GM12892 (cell line): ENCODE data around the gene S100PBP.

Source experiments
- DNase-seq: peaks from one replicate; pipeline ENCODE4 v3.0.0; 2011; ENCODE audit not compliant: insufficient read length
- FAIRE-seq: peaks from 2 replicates; lab custom pipeline; 2011; peaks lifted over from hg19 to GRCh38; lab: Jason Lieb, UNC
- POLR2A ChIP-seq: IDR thresholded peaks from 2 replicates; pipeline ENCODE4 v1.6.1; 2011; ENCODE audit warnings: low read depth, low read length, control low read depth
- POLR2AphosphoS5 ChIP-seq: IDR thresholded peaks from 2 replicates; pipeline ENCODE4 v1.6.1; 2011; ENCODE audit warnings: low read depth, low read length, control low read depth
- TAF1 ChIP-seq: IDR thresholded peaks from 2 replicates; pipeline ENCODE4 v1.6.1; 2011; ENCODE audit warnings: low read depth, mild to moderate bottlenecking, control low read depth, low read length, borderline replicate concordance

The S100PBP gene

GRCh38 chr1:32886004-32886827 is 68.8 kb downstream of the S100PBP start, which contains the start of gene HPCA:
TSS of gene HPCA (plus strand) at chr1:32886491. CDS start at chr1:32888899, 2,408 bp downstream.
- DNase-seq (no peak), FAIRE-seq (no peak)
- no peak for TF ChIP-seq TAF1
- no peak for TF ChIP-seq POLR2AphosphoS5
- TF ChIP-seq POLR2A, result no peak

DNA sequence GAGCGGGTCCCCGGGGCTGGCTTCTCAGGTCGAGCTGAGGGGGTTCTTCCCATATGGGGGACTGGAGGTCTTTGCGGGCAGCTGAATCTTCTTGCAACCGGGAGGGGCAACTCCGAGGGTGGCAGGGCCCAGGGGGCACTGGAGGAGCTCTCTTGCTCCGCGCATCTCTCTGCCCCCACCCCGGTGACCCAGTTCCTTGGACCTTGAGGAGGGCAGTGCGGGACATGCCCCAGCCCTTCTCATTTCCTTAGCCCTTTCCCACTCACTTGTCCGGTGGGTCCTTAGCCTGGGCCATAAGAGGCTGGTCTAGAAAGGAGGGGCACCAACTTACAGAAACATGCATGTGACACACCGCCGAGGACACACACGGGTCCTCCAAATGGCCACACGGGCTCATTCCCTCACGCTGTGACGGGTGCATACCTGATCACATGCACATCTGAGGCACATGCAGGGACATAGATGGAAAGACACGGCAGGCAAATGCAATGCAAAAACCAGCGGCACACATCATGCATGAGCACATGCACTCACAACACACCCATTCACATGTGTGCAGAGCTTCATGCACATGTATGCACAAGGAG is 69.5 kb downstream of the S100PBP start:
- FAIRE-seq, result no peak
- no peak for DNase-seq
- TF ChIP-seq POLR2AphosphoS5 (no peak), POLR2A (no peak), TAF1 (no peak)

GRCh38 chr1:32887623-32888022 is 70.2 kb downstream of the S100PBP start:
- no peak for FAIRE-seq
- TF ChIP-seq POLR2A (no peak), TAF1 (no peak), POLR2AphosphoS5 (no peak)
- no peak for DNase-seq

GRCh38 chr1:32888134-32888533 is 70.7 kb downstream of the S100PBP start:
- FAIRE-seq, result no peak
- no peak for TF ChIP-seq TAF1
- TF ChIP-seq POLR2AphosphoS5, result no peak
- no peak for TF ChIP-seq POLR2A
- DNase-seq, result no peak

DNA sequence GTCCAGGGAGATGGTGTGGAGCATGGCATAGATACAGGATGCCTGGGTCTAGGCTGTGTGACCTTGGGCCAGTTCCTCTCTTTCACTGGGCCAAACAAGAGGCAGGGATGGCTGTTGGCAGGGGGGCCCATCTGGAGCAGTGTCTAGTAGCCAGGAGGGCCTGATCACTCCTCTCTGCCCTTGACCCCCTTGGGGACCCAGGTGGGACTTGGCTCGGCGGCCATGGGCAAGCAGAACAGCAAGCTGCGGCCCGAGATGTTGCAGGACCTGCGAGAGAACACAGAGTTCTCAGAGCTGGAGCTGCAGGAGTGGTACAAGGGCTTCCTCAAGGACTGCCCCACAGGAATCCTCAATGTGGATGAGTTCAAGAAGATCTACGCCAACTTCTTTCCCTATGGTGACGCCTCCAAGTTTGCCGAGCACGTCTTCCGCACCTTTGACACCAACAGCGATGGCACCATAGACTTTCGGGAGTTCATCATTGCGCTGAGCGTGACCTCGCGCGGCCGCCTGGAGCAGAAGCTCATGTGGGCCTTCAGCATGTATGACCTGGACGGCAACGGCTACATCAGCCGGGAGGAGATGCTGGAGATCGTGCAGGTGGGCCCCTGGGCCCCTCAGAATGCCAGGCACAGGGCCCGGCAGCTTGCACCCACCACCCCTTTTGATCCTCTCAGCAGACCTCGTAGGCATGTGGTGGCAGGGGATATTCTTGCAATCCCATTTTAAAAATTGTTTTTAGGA is 71.4 kb downstream of the S100PBP start:
- no peak for FAIRE-seq

DNA sequence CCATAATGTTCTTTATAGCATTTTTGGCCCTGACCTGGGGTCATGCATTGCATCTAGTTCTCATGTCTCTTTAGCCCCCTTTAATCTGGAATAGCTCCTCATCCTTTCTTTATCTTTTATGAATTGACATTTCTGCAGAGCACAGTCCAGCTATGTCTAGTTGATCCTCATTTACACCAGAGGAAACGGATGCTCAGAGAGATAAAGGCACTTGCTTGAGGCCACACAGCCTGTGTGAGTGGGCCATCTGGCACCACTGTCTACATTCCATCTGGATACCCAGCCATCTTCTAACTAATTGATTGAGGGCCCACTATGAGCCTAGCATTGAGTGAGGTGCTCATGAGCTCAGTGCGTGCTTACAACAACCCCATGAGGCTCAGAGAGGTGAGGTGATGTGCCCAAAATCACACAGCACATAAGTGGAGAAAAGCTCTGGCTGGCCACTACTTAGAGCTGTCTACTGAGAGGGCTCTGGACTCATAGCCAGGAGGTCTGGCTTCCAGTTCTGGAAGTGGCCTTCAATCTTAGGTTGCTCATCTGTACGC is 72.4 kb downstream of the S100PBP start:
- TF ChIP-seq TAF1, result no peak
- FAIRE-seq (no peak), DNase-seq (no peak)

More for the DNA sequence above, 71.4 kb downstream of the S100PBP start:
- no peak for DNase-seq
- no peak for TF ChIP-seq POLR2AphosphoS5
- TF ChIP-seq POLR2A, result no peak
- no peak for TF ChIP-seq TAF1

GRCh38 chr1:32890516-32891240 is 73.2 kb downstream of the S100PBP start:
- FAIRE-seq, result no peak
- DNase-seq, result no peak
- TF ChIP-seq TAF1 (no peak), POLR2AphosphoS5 (no peak), POLR2A (no peak)

DNA sequence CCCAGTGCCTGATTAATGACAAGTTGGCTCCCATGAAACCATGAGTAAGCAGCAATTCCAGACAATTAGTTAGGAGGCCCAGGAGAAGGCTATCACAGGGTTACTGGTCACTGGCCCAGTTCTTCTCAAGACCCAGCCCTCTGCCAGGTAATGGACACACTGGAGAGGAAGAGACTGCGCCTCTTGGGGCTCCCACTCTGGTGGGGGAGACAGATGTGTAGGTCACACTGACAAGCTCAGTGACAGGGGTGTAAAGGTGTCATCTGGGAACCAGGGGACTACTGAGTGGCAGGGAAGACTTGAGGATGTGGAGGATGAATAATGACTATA is 73.8 kb downstream of the S100PBP start:
- no peak for FAIRE-seq
- DNase-seq, result no peak
- no peak for TF ChIP-seq TAF1
- TF ChIP-seq POLR2A, result no peak
- no peak for TF ChIP-seq POLR2AphosphoS5

DNA sequence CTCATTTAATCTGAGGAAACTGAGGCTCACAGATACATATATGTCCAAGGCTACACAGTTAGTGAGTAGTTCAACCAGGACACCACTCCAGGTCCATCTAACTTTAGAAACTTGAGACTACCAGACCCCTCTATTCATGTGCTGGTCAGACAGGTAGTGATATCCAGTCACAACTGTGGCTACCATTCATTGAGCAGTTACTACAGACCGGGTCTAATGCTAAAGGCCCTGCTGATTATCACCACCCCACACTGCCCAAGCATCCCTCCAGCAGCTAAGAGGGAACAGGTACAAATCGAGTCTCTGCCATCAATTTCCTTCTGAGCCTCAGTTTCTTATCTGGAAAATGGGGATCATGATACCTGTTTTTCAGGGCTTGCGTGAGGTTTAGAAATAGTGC is 74.2 kb downstream of the S100PBP start:
- FAIRE-seq (no peak), DNase-seq (no peak)
- TF ChIP-seq POLR2AphosphoS5 (no peak), POLR2A (no peak), TAF1 (no peak)

DNA sequence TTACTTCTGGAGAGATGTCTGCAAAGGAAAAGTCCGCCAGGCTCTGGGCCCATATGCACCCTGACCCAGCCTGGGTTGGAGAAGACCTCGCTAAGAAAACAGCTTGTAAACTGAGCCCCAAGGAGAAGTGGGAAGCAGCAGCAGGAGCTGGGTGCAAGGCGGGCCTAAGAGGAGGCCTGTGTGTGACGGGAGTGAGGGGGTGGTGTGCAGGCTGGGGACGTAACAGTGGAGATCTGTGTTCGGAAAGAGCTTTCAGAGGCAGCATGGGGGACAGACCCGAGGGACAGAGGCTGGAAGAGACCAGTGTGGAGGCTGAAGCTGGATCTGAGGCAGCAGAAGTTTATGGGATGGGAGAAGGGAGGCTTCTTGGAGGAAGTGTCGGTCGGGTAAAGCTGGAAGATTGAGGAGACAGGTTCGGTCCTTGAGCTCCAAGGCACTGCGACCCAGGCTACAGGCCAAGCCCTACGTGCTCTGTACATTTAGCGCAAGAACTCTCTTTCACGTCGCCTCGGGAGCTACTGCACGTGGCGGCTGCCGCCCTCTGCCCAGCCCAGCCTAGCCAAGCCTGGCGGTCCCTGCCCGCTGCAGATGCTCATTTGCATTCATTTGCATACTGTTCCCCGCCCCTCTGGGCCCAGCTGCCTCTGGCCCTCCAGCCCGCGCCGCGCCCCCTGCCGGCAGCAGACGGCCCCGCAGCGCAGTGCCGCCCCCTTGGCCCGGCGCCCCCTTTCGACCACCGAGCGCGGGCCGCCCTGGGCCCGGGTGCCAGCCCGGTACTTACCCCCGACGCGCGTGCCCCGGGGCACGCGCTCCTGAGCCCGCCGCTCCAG is 75.1 kb downstream of the S100PBP start:
- DNase-seq, result peak; percentile 66
- no peak for FAIRE-seq

More for the DNA sequence above, 75.1 kb downstream of the S100PBP start:
- TF ChIP-seq POLR2A (no peak), POLR2AphosphoS5 (no peak), TAF1 (no peak)
